SK-N-SH treated with all-trans-retinoic acid at 6 μM for 48 hours (cell line): ENCODE data around the gene GNA15.

Experiments
- ATAC-seq: fragments of 200-7000 bp; cut with Tn5 transposase; 3 replicates; pipeline ENCODE4 v1.9.1; 2020; ENCODE audit warnings: mild to moderate bottlenecking, moderate library complexity
- BACH2 ChIP-seq: fragments of 250-450 bp; sonication (Bioruptor Pico); IDR thresholded peaks from 2 replicates; pipeline ENCODE4 v1.9.0; 2021; ENCODE audit warnings: mild to moderate bottlenecking, borderline replicate concordance
- CREB5 ChIP-seq: fragments of 250-450 bp; sonication (Bioruptor Pico); IDR thresholded peaks from 2 replicates; pipeline ENCODE4 v1.5.1; 2020; ENCODE audit warnings: low read depth, mild to moderate bottlenecking, moderate library complexity
- CSDC2 ChIP-seq: fragments of 250-450 bp; sonication (Bioruptor Pico); IDR thresholded peaks from 2 replicates; pipeline ENCODE4 v1.5.0; 2020; ENCODE audit warnings: mild to moderate bottlenecking, moderate library complexity
- ESRRG ChIP-seq: fragments of 250-450 bp; sonication (Bioruptor Pico); IDR thresholded peaks from 2 replicates; pipeline ENCODE4 v1.6.1; 2021; ENCODE audit warnings: mild to moderate bottlenecking
- GLIS3 ChIP-seq: fragments of 250-450 bp; sonication (Bioruptor Pico); IDR thresholded peaks from 2 replicates; pipeline ENCODE4 v1.5.0; 2020; ENCODE audit warnings: mild to moderate bottlenecking, moderate library complexity
- ISL1 ChIP-seq: fragments of 250-450 bp; sonication (Bioruptor Pico); IDR thresholded peaks from 2 replicates; pipeline ENCODE4 v2.1.2; 2022; ENCODE audit warnings: mild to moderate bottlenecking, moderate library complexity
- OSR1 ChIP-seq: fragments of 250-450 bp; sonication (Bioruptor Pico); IDR thresholded peaks from 2 replicates; pipeline ENCODE4 v1.8.0; 2022; ENCODE audit warnings: moderate library complexity, mild to moderate bottlenecking, inconsistent platforms
- SNAI2 ChIP-seq: fragments of 250-450 bp; sonication (Bioruptor Pico); IDR thresholded peaks from 2 replicates; pipeline ENCODE4 v1.5.0; 2020; ENCODE audit warnings: mild to moderate bottlenecking, moderate library complexity
- TCF4 ChIP-seq: fragments of 250-450 bp; sonication (Bioruptor Pico); IDR thresholded peaks from 2 replicates; pipeline ENCODE4 v1.8.0; 2021; ENCODE audit warnings: mild to moderate bottlenecking, moderate library complexity, borderline replicate concordance
- TOX ChIP-seq: fragments of 250-450 bp; sonication (Bioruptor Pico); IDR thresholded peaks from 2 replicates; pipeline ENCODE4 v1.8.0; 2021; ENCODE audit warnings: mild to moderate bottlenecking, moderate library complexity, borderline replicate concordance
- ZC3H10 ChIP-seq: fragments of 250-450 bp; sonication (Bioruptor Pico); IDR thresholded peaks from 2 replicates; pipeline ENCODE4 v1.5.1; 2021; ENCODE audit warnings: mild to moderate bottlenecking, moderate library complexity
- ZFP3 ChIP-seq: fragments of 250-450 bp; sonication (Bioruptor Pico); IDR thresholded peaks from 2 replicates; pipeline ENCODE4 v1.5.0; 2020; ENCODE audit warnings: mild to moderate bottlenecking, moderate library complexity
- ZFP30 ChIP-seq: fragments of 450-650 bp; formaldehyde crosslinking; IDR thresholded peaks from 2 replicates; pipeline ENCODE4 v1.5.0; 2022; ENCODE audit warnings: mild to moderate bottlenecking, moderate library complexity
- ZNF565 ChIP-seq: fragments of 450-650 bp; formaldehyde crosslinking; conservative IDR thresholded peaks from 2 replicates; pipeline ENCODE4 v1.5.0; 2020; ENCODE audit warnings: low read depth, mild to moderate bottlenecking, moderate library complexity
- ZNF70 ChIP-seq: fragments of 450-650 bp; formaldehyde crosslinking; IDR thresholded peaks from 2 replicates; pipeline ENCODE4 v1.5.0; 2020; ENCODE audit warnings: mild to moderate bottlenecking, moderate library complexity
- ZNF8 ChIP-seq: fragments of 450-650 bp; formaldehyde crosslinking; IDR thresholded peaks from 2 replicates; pipeline ENCODE4 v1.5.0; 2020; ENCODE audit warnings: mild to moderate bottlenecking, moderate library complexity
- TF ChIP-seq, protein P1 (sequence below): fragments of 250-450 bp; sonication (Bioruptor Pico); IDR thresholded peaks from 2 replicates; pipeline ENCODE4 v1.5.1; 2021; ENCODE audit warnings: mild to moderate bottlenecking, moderate library complexity
- TF ChIP-seq, protein P2 (sequence below): fragments of 250-450 bp; sonication (Bioruptor Pico); IDR thresholded peaks from 2 replicates; pipeline ENCODE4 v1.8.0; 2021; ENCODE audit warnings: low read depth, mild to moderate bottlenecking, moderate library complexity, borderline replicate concordance
- TF ChIP-seq, protein P3 (sequence below): fragments of 250-450 bp; sonication (Bioruptor Pico); IDR thresholded peaks from 2 replicates; pipeline ENCODE4 v1.8.0; 2020; ENCODE audit warnings: mild to moderate bottlenecking, moderate library complexity, borderline replicate concordance
- TF ChIP-seq, protein P4 (sequence below): fragments of 250-450 bp; sonication (Bioruptor Pico); IDR thresholded peaks from 2 replicates; pipeline ENCODE4 v1.5.0; 2020; ENCODE audit warnings: mild to moderate bottlenecking, moderate library complexity

GNA15 gene

DNA sequence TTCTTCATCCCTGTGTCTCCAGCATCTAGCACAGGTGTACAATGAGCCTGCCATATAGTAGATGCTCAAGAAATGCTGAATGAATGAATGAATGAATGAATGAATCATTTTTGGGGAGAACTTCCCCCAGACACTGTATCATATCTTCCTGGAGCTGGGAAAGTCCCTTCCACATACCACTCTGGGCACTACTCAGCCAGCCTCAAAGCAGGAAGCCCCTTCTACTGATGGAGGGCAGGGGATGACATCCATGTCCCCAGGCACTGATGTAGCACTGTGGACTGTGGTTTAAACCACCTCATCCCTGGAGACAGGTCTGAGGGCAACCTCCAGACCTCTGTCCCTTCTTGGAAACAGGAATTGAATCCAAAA, 4.8 kb downstream of the GNA15 start:
- no peak for ATAC-seq

GRCh38 chr19:3142292-3142670, 6.4 kb downstream of the GNA15 start:
- ATAC-seq, result peak; percentile 78

More for the DNA sequence above, 4.8 kb downstream of the GNA15 start:
- TF ChIP-seq ZC3H10 (CRISPR knock-in tag) (no peak), BACH2 (no peak), ZNF8 (CRISPR knock-in tag) (no peak), CREB5 (no peak), CSDC2 (CRISPR knock-in tag) (no peak), TCF4 (CRISPR knock-in tag) (no peak), SNAI2 (CRISPR knock-in tag) (no peak), ZFP3 (no peak), ISL1 (CRISPR knock-in tag) (no peak), ZNF70 (no peak)
- TF ChIP-seq, protein P1, sequence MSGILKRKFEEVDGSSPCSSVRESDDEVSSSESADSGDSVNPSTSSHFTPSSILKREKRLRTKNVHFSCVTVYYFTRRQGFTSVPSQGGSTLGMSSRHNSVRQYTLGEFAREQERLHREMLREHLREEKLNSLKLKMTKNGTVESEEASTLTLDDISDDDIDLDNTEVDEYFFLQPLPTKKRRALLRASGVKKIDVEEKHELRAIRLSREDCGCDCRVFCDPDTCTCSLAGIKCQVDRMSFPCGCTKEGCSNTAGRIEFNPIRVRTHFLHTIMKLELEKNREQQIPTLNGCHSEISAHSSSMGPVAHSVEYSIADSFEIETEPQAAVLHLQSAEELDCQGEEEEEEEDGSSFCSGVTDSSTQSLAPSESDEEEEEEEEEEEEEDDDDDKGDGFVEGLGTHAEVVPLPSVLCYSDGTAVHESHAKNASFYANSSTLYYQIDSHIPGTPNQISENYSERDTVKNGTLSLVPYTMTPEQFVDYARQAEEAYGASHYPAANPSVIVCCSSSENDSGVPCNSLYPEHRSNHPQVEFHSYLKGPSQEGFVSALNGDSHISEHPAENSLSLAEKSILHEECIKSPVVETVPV (CRISPR knock-in tag), result no peak
- TF ChIP-seq, protein P2, sequence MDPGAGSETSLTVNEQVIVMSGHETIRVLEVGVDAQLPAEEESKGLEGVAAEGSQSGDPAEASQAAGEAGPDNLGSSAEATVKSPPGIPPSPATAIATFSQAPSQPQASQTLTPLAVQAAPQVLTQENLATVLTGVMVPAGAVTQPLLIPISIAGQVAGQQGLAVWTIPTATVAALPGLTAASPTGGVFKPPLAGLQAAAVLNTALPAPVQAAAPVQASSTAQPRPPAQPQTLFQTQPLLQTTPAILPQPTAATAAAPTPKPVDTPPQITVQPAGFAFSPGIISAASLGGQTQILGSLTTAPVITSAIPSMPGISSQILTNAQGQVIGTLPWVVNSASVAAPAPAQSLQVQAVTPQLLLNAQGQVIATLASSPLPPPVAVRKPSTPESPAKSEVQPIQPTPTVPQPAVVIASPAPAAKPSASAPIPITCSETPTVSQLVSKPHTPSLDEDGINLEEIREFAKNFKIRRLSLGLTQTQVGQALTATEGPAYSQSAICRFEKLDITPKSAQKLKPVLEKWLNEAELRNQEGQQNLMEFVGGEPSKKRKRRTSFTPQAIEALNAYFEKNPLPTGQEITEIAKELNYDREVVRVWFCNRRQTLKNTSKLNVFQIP (CRISPR knock-in tag), result no peak
- TF ChIP-seq, protein P3, sequence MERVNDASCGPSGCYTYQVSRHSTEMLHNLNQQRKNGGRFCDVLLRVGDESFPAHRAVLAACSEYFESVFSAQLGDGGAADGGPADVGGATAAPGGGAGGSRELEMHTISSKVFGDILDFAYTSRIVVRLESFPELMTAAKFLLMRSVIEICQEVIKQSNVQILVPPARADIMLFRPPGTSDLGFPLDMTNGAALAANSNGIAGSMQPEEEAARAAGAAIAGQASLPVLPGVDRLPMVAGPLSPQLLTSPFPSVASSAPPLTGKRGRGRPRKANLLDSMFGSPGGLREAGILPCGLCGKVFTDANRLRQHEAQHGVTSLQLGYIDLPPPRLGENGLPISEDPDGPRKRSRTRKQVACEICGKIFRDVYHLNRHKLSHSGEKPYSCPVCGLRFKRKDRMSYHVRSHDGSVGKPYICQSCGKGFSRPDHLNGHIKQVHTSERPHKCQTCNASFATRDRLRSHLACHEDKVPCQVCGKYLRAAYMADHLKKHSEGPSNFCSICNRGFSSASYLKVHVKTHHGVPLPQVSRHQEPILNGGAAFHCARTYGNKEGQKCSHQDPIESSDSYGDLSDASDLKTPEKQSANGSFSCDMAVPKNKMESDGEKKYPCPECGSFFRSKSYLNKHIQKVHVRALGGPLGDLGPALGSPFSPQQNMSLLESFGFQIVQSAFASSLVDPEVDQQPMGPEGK (CRISPR knock-in tag), result no peak

GRCh38 chr19:3142781-3143337, 7.0 kb downstream of the GNA15 start:
- ATAC-seq, result no peak
- TF ChIP-seq GLIS3 (CRISPR knock-in tag), result no peak
- TF ChIP-seq CREB5, result no peak
- TF ChIP-seq ZNF565 (CRISPR knock-in tag), result no peak
- TF ChIP-seq, protein P3 (CRISPR knock-in tag), result no peak

More at GRCh38 chr19:3142292-3142670, 6.4 kb downstream of the GNA15 start:
- TF ChIP-seq CSDC2 (CRISPR knock-in tag) (no peak), SNAI2 (CRISPR knock-in tag) (no peak), OSR1 (no peak), ZC3H10 (CRISPR knock-in tag) (no peak), ZFP30 (no peak), ZNF70 (no peak), TOX (CRISPR knock-in tag) (no peak), ESRRG (CRISPR knock-in tag) (no peak)
- TF ChIP-seq, protein P3 (CRISPR knock-in tag), result no peak
- TF ChIP-seq, protein P4, sequence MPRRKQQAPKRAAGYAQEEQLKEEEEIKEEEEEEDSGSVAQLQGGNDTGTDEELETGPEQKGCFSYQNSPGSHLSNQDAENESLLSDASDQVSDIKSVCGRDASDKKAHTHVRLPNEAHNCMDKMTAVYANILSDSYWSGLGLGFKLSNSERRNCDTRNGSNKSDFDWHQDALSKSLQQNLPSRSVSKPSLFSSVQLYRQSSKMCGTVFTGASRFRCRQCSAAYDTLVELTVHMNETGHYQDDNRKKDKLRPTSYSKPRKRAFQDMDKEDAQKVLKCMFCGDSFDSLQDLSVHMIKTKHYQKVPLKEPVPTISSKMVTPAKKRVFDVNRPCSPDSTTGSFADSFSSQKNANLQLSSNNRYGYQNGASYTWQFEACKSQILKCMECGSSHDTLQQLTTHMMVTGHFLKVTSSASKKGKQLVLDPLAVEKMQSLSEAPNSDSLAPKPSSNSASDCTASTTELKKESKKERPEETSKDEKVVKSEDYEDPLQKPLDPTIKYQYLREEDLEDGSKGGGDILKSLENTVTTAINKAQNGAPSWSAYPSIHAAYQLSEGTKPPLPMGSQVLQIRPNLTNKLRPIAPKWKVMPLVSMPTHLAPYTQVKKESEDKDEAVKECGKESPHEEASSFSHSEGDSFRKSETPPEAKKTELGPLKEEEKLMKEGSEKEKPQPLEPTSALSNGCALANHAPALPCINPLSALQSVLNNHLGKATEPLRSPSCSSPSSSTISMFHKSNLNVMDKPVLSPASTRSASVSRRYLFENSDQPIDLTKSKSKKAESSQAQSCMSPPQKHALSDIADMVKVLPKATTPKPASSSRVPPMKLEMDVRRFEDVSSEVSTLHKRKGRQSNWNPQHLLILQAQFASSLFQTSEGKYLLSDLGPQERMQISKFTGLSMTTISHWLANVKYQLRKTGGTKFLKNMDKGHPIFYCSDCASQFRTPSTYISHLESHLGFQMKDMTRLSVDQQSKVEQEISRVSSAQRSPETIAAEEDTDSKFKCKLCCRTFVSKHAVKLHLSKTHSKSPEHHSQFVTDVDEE (CRISPR knock-in tag), result no peak
